Raji (cell line): Measurements from ENCODE around the gene ZAR1L.

Experiments used
- POLR2A ChIP-seq: IDR thresholded peaks from 2 replicates; pipeline ENCODE4 v1.6.1; 2011; ENCODE audit warnings: low read depth, low read length, control low read depth; ENCODE audit not compliant: insufficient read depth

Gene ZAR1L, protein sequence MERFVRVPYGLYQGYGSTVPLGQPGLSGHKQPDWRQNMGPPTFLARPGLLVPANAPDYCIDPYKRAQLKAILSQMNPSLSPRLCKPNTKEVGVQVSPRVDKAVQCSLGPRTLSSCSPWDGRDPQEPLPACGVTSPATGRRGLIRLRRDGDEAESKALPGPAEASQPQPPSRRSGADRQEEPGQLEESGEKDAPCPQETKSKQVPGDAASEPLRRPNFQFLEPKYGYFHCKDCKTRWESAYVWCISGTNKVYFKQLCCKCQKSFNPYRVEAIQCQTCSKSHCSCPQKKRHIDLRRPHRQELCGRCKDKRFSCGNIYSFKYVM

DNA sequence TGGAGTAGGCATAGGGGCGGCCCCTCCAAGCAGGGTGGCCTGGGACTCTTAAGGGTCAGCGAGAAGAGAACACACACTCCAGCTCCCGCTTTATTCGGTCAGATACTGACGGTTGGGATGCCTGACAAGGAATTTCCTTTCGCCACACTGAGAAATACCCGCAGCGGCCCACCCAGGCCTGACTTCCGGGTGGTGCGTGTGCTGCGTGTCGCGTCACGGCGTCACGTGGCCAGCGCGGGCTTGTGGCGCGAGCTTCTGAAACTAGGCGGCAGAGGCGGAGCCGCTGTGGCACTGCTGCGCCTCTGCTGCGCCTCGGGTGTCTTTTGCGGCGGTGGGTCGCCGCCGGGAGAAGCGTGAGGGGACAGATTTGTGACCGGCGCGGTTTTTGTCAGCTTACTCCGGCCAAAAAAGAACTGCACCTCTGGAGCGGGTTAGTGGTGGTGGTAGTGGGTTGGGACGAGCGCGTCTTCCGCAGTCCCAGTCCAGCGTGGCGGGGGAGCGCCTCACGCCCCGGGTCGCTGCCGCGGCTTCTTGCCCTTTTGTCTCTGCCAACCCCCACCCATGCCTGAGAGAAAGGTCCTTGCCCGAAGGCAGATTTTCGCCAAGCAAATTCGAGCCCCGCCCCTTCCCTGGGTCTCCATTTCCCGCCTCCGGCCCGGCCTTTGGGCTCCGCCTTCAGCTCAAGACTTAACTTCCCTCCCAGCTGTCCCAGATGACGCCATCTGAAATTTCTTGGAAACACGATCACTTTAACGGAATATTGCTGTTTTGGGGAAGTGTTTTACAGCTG lies at the start of gene ZAR1L, which contains the start of gene BRCA2:
TSS of gene ZAR1L (minus strand) at position 126 of the 790 bp plus-strand sequence. CDS start 3,438 bp downstream, outside the sequence.
TSS of gene BRCA2 (plus strand) at position 271 of the 790 bp plus-strand sequence. CDS start 953 bp downstream, outside the sequence.
- peak; percentile 94 for TF ChIP-seq POLR2A

DNA sequence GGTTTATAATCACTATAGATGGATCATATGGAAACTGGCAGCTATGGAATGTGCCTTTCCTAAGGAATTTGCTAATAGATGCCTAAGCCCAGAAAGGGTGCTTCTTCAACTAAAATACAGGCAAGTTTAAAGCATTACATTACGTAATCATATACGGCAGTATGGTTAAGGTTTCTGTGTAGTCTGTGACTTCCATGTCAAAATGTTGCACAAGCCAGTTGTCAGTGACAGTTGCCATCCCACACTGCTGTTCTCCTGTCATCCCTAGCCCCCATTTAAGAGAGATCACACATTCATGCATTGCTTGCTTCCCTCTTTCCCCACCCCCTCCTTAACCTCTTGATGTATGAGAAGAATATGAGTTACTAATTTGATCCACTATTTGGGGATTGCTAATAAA lies 47.4 kb upstream of the ZAR1L start:
- TF ChIP-seq POLR2A = no peak

DNA sequence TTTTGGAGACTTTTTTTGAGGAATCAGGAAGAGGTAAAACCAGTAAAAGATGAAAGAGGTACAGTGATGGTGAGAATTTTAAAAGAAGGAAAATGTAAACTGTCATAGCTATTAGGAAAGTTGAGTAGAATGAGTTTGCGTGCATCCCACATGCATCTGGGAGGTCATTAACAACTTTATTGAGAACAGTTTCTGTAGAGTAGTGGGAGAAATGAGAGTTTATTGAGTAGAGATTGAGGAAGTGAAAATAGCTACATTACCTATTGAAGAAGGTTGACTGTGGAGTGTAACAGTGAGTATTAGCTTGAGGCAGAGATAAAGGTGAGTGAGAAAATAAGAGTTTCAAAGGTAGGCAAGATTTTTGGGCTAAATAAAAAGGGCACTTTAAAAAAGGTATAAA lies 38.9 kb upstream of the ZAR1L start:
- no peak for TF ChIP-seq POLR2A

DNA sequence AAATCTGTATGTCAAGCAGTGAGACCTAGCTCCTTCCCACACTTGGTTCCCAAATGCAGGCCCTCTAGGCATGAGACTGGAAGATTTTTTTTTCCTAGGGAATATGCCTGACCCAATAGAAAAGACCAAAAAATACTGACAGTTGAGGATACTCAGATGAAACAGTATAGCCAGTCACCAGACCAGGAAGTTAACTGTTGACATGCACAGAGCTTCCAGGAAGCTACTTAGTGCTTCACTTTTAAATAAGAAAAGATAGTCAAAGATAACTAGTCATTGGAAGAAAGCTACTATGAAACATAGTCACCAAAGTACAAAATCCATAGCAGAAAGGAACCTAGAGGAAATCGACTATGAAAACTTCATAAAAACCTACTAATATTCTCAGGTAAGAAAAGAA lies 32.5 kb upstream of the ZAR1L start:
- no peak for TF ChIP-seq POLR2A

DNA sequence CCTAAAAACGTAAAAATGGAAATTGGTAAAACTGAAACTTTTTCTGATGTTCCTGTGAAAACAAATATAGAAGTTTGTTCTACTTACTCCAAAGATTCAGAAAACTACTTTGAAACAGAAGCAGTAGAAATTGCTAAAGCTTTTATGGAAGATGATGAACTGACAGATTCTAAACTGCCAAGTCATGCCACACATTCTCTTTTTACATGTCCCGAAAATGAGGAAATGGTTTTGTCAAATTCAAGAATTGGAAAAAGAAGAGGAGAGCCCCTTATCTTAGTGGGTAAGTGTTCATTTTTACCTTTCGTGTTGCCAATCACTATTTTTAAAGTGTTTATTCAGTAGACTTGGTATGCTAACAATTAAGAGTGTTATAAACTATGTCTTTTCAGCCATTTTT lies 25.8 kb upstream of the ZAR1L start:
- no peak for TF ChIP-seq POLR2A

DNA sequence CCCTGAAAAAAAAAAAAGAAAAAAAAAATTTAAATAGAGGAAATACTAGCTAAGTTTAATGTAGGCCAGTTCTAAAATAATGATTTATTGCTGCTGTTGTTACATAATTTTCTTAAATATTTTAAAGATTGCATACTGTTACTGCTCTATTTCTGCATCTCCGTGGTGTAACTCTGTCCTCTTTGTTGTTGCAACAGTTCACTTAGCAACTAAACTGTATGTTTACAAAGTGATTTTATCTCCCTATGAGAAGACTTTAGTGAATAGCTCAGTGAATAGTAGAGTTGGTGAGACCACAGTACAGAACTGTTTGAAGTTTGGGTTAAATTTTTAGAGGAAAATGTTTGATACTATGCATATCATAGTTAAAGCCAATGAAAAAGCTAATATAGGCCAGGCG lies 19.5 kb upstream of the ZAR1L start:
- no peak for TF ChIP-seq POLR2A

DNA sequence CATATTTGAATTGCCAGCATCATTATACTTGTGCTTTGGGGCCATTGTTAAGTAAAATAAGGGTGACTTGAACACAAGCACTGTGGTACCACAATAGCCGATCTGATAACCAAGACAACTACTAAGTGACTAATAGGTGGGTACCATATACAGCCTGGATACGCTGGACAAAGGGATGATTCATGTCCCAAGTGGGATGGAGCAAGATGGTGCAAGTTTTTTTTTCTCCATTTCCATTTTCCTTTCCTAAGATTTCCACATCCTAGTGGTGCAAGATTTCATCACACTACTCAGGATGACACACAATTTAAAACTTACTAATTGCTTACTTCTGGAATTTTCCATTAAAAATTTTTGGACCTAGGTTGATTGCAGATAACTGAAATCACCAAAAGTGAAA lies 15.3 kb upstream of the ZAR1L start:
- TF ChIP-seq POLR2A = no peak

DNA sequence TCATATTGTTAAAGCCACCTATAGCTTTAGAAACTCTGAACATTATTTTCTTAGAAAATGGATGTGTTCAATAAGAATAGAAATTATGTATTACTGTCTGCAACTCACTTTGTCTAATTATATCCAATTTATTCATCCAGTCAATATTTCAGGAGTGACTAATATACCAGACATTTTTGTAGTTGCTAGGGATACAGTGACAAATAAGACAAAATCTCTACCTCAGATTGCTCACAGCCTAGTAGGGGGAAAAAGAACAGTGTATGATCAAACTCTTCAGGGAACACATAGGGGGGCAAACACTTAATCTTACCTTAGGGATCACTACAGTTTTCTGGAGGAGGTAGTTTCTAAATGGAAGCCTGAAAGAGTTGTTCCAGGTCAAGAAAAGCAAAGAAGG lies 8.7 kb upstream of the ZAR1L start:
- no peak for TF ChIP-seq POLR2A

DNA sequence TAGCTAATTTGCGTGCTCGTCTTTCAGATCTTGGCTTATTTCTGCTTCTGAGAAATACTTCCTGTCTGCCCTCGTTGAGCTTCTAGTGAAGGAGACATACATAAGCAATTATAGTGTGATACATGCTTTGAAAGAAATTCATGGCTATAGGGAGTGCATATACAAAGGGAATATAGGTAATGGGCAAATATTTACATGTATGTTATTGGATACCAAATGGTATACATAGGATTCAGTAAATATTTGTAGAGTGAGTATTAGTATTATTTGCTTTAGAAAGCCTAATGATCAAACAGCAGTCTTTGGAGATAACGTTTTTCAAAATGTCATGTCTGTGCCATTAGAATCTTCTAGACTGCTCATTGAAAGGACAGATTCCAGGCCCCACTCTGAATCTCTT lies 5.4 kb upstream of the ZAR1L start:
- TF ChIP-seq POLR2A = no peak

DNA sequence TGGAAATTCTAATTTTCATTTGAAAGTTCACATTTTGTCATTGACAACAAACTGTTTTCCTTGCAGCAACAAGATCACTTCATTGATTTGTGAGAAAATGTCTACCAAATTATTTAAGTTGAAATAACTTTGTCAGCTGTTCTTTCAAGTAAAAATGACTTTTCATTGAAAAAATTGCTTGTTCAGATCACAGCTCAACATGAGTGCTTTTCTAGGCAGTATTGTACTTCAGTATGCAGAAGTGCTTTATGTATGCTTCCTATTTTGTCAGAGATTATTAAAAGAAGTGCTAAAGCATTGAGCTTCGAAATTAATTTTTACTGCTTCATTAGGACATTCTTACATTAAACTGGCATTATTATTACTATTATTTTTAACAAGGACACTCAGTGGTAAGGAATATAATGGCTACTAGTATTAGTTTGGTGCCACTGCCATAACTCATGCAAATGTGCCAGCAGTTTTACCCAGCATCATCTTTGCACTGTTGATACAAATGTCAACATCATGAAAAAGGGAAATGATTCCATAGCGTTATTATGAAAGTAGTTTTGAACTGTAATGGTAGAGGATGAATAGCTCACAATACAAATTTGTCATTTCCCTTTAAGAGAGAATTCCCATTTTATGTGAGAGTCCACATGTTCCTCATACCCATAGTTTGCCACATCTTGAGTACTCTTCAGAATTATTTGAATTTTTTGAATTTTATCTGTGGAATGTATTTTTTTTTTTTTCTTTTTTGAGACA lies 2.7 kb upstream of the ZAR1L start:
- TF ChIP-seq POLR2A = no peak

DNA sequence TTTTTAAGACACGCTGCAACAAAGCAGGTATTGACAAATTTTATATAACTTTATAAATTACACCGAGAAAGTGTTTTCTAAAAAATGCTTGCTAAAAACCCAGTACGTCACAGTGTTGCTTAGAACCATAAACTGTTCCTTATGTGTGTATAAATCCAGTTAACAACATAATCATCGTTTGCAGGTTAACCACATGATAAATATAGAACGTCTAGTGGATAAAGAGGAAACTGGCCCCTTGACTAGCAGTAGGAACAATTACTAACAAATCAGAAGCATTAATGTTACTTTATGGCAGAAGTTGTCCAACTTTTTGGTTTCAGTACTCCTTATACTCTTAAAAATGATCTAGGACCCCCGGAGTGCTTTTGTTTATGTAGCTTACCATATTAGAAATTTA lies 1.3 kb upstream of the ZAR1L start:
- TF ChIP-seq POLR2A = no peak

DNA sequence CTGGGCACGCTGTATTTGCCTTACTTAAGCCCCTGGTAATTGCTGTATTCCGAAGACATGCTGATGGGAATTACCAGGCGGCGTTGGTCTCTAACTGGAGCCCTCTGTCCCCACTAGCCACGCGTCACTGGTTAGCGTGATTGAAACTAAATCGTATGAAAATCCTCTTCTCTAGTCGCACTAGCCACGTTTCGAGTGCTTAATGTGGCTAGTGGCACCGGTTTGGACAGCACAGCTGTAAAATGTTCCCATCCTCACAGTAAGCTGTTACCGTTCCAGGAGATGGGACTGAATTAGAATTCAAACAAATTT lies 821 bp upstream of the ZAR1L start:
- no peak for TF ChIP-seq POLR2A

DNA sequence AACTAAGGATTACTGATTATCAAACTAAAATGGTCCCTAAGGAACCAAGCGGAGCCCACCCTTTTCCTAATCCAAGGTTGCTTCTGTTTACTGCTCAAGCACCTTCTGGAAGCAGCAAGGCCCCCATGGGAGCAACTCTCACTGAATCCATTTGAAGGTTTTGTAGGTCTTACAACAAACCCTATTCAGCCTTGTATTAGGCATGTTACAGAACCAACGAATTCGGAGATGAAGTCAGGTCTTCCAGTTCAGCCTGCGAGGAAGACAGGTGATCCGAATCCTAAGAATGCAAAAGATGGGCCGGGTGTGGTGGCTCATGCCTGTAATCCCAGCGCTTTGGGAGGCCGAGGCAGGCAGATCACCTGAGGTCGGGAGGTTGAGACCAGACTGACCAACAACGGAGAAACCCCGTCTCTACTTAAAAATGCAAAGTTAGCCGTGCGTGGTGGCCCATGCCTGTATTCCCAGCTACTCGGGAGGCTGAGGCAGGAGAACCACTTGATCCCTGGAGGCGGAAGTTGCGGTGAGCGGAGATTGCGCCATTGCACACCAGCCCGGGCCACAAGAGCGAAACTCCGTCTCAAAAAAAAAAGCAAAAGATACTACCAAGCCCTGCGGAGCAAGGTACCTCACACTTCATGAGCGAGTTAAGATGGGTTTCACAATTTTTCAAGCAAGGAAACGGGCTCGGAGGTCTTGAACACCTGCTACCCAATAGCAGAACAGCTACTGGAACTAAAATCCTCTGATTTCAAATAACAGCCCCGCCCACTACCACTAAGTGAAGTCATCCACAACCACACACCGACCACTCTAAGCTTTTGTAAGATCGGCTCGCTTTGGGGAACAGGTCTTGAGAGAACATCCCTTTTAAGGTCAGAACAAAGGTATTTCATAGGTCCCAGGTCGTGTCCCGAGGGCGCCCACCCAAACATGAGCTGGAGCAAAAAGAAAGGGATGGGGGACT lies 609 bp downstream of the ZAR1L start:
- no peak for TF ChIP-seq POLR2A

DNA sequence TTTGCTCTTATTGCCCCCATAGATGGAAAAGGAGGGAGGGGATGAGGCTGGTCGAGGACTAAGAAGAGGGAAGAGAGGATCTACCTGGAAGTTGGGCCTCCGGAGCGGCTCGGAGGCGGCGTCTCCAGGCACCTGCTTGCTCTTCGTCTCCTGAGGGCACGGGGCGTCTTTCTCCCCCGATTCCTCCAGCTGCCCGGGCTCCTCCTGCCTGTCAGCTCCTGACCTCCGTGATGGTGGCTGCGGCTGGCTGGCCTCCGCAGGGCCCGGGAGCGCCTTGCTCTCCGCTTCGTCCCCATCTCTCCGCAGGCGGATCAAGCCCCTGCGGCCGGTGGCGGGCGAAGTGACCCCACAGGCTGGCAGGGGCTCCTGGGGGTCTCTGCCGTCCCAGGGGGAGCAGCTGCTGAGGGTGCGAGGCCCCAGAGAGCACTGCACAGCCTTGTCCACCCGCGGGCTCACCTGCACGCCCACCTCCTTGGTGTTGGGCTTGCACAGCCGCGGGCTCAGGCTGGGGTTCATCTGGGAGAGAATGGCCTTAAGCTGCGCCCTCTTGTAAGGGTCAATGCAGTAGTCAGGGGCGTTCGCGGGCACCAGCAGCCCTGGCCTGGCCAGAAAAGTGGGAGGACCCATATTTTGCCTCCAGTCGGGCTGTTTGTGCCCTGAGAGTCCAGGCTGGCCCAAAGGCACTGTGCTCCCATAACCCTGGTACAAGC lies 3.8 kb downstream of the ZAR1L start:
- no peak for TF ChIP-seq POLR2A
